H1 (cell line): ENCODE data around the gene UFC1. TPM values are rescaled to one million over a fixed set of nuclear protein-coding genes. Genes with fewer than 3 reads are reported as not detected.

Experiments
- CTCF ChIA-PET: fragments of 300-600 bp; sonication (Branson Sonifier 250); formaldehyde crosslinking; loops from one replicate; lab custom pipeline; 2021; ENCODE audit not compliant: partially characterized antibody; lab: Charles Lee
- POLR2A ChIA-PET: fragments of 300-600 bp; sonication (Branson Sonifier 250); formaldehyde crosslinking; loops from one replicate; lab custom pipeline; 2021; ENCODE audit warnings: inconsistent platforms; ENCODE audit not compliant: partially characterized antibody; lab: Charles Lee
- DNase-seq, 2 experiments: peaks; one replicate each; pipeline versions ENCODE4 v3.0.0 to v3.0.0-alpha.2; 2010 to 2022; ENCODE audit warnings: low spot score in 2 of 2, low read depth in 1 of 2, mixed read lengths in 1 of 2
- FAIRE-seq: peaks from 2 replicates; lab custom pipeline; 2011; peaks lifted over from hg19 to GRCh38; lab: Jason Lieb, UNC
- H2AFZ ChIP-seq: 2 replicates; pipeline ENCODE4 v1.8.1; 2012; ENCODE audit warnings: low read length, inconsistent platforms
- H2AK5ac ChIP-seq: 2 replicates; pipeline ENCODE4 v1.6.1; 2013; ENCODE audit warnings: low read depth, low read length
- H2BK120ac ChIP-seq: replicated peaks from 2 replicates; pipeline ENCODE3; 2013; ENCODE audit warnings: low read depth, low read length, inconsistent platforms
- H2BK12ac ChIP-seq: 2 replicates; pipeline ENCODE4 v1.6.1; 2013; ENCODE audit warnings: low read depth, low read length
- H2BK15ac ChIP-seq: 2 replicates; pipeline ENCODE4 v1.6.1; 2013; ENCODE audit warnings: low read length
- H2BK20ac ChIP-seq: 2 replicates; pipeline ENCODE4 v1.6.1; 2013; ENCODE audit warnings: low read length
- H2BK5ac ChIP-seq: 2 replicates; pipeline ENCODE4 v1.6.1; 2013; ENCODE audit warnings: low read depth, low read length
- H3K14ac ChIP-seq: 2 replicates; pipeline ENCODE4 v1.6.1; 2013; ENCODE audit warnings: inconsistent platforms; ENCODE audit not compliant: insufficient read length
- H3K18ac ChIP-seq: 2 replicates; pipeline ENCODE4 v1.6.1; 2013; ENCODE audit warnings: low read length; ENCODE audit errors: extremely low read depth
- H3K23ac ChIP-seq: 2 replicates; pipeline ENCODE4 v1.6.1; 2013; ENCODE audit warnings: inconsistent platforms; ENCODE audit not compliant: insufficient read length
- H3K23me2 ChIP-seq: 2 replicates; pipeline ENCODE4 v1.6.1; 2013; ENCODE audit warnings: low read depth, low read length
- H3K27ac ChIP-seq: 2 replicates; pipeline ENCODE4 v1.6.1; 2011; ENCODE audit warnings: low read depth, low read length, inconsistent platforms
- H3K27me3 ChIP-seq, 4 experiments: replicated peaks in 1 of 4; 1 replicate in 1 of 4; 2 replicates in 3 of 4; pipeline versions ENCODE4 v1.6.1 to v1.8.1; 2011 to 2013; ENCODE audit warnings: low read length in 3 of 4, mild to moderate bottlenecking in 3 of 4, inconsistent platforms in 2 of 4, mixed read lengths in 2 of 4, moderate library complexity in 1 of 4; ENCODE audit not compliant: control insufficient read depth in 3 of 4, insufficient read depth in 3 of 4; ENCODE audit errors: extremely low read depth in 1 of 4
- H3K36me3 ChIP-seq, 4 experiments: 2 replicates each; pipeline versions ENCODE4 v1.6.1 to v1.8.1; 2011 to 2013; ENCODE audit warnings: mild to moderate bottlenecking in 4 of 4, low read length in 3 of 4, moderate library complexity in 2 of 4, control low read depth in 1 of 4, inconsistent platforms in 1 of 4; ENCODE audit not compliant: insufficient read depth in 4 of 4, control insufficient read depth in 2 of 4
- H3K4ac ChIP-seq: replicated peaks from 2 replicates; pipeline ENCODE3; 2013; ENCODE audit warnings: low read length, low read depth, mixed read lengths, inconsistent platforms; ENCODE audit not compliant: insufficient read length
- H3K4me1 ChIP-seq, 4 experiments: replicated peaks in 1 of 4; 1 replicate in 1 of 4; 2 replicates in 3 of 4; pipeline versions ENCODE4 v1.6.1 to v1.8.1; 2011 to 2013; ENCODE audit warnings: low read length in 3 of 4, inconsistent platforms in 2 of 4, mixed read lengths in 1 of 4; ENCODE audit not compliant: insufficient read depth in 4 of 4, control insufficient read depth in 3 of 4
- H3K4me2 ChIP-seq, 2 experiments: 2 replicates each; pipeline versions ENCODE4 v1.6.1 to v1.8.1; 2011 to 2013; ENCODE audit warnings: low read depth in 2 of 2, low read length in 2 of 2, control low read depth in 1 of 2, inconsistent platforms in 1 of 2, mild to moderate bottlenecking in 1 of 2; ENCODE audit not compliant: insufficient read depth in 1 of 2
- H3K4me3 ChIP-seq, 4 experiments: fragments of 200-600, 300-600 bp in 1 of 4; sonication (generic), shearing (Covaris generic), sonication (Bioruptor Twin) in 1 of 4; 2 replicates each; pipeline versions ENCODE4 v1.5.1 to v1.8.1; 2011 to 2016; ENCODE audit warnings: low read length in 4 of 4, low read depth in 3 of 4, control low read depth in 2 of 4, inconsistent platforms in 2 of 4, mild to moderate bottlenecking in 2 of 4, mixed read lengths in 1 of 4, moderate library complexity in 1 of 4; ENCODE audit not compliant: insufficient read depth in 2 of 4; ENCODE audit errors: extremely low read depth in 1 of 4
- H3K56ac ChIP-seq: replicated peaks from 2 replicates; pipeline ENCODE3; 2013; ENCODE audit warnings: low read depth, mild to moderate bottlenecking, mixed read lengths, low read length, inconsistent platforms; ENCODE audit not compliant: insufficient read length
- H3K79me1 ChIP-seq: 2 replicates; pipeline ENCODE4 v1.6.1; 2013; ENCODE audit warnings: low read depth, low read length, control low read depth
- H3K79me2 ChIP-seq, 2 experiments: 2 replicates each; pipeline versions ENCODE4 v1.6.1 to v1.8.1; 2012 to 2013; ENCODE audit warnings: low read length in 2 of 2, mild to moderate bottlenecking in 2 of 2, inconsistent platforms in 1 of 2; ENCODE audit not compliant: insufficient read depth in 2 of 2, control insufficient read depth in 1 of 2
- H3K9ac ChIP-seq, 4 experiments: replicated peaks in 1 of 4; 1 replicate in 1 of 4; 2 replicates in 3 of 4; pipeline versions ENCODE4 v1.6.1 to v1.8.1; 2011 to 2013; ENCODE audit warnings: low read depth in 3 of 4, low read length in 3 of 4, control low read depth in 2 of 4, mild to moderate bottlenecking in 2 of 4, moderate library complexity in 2 of 4, inconsistent platforms in 1 of 4; ENCODE audit errors: extremely low read depth in 1 of 4
- H3K9me3 ChIP-seq, 2 experiments: 2 replicates each; pipeline versions ENCODE4 v1.6.1 to v1.8.1; 2012 to 2013; ENCODE audit warnings: mild to moderate bottlenecking in 2 of 2, moderate library complexity in 2 of 2, control low read depth in 1 of 2, inconsistent platforms in 1 of 2, low read depth in 1 of 2, low read length in 1 of 2, mixed read lengths in 1 of 2; ENCODE audit not compliant: insufficient read depth in 2 of 2
- H4K20me1 ChIP-seq, 2 experiments: replicated peaks in 1 of 2; 2 replicates each; pipeline versions ENCODE3 to v1.8.1; 2011 to 2013; ENCODE audit warnings: inconsistent platforms in 2 of 2, low read length in 2 of 2, mild to moderate bottlenecking in 1 of 2; ENCODE audit not compliant: insufficient read depth in 2 of 2, control insufficient read depth in 1 of 2
- H4K5ac ChIP-seq: 2 replicates; pipeline ENCODE4 v1.6.1; 2013; ENCODE audit warnings: low read length, low read depth, mixed read lengths, inconsistent platforms; ENCODE audit not compliant: insufficient read length
- H4K8ac ChIP-seq: 2 replicates; pipeline ENCODE4 v1.8.0; 2013; ENCODE audit warnings: mild to moderate bottlenecking, moderate library complexity, low read length, inconsistent platforms; ENCODE audit not compliant: insufficient read depth; ENCODE audit errors: extremely low read depth
- H4K91ac ChIP-seq: replicated peaks from 2 replicates; pipeline ENCODE3; 2013; ENCODE audit warnings: low read length, mixed read lengths, inconsistent platforms; ENCODE audit not compliant: insufficient read length
- BRCA1 ChIP-seq: IDR thresholded peaks from 2 replicates; pipeline ENCODE4 v1.6.1; 2012; ENCODE audit warnings: low read depth, low read length, improper control_type of control experiment
- CHD1 ChIP-seq: IDR thresholded peaks from 2 replicates; pipeline ENCODE4 v1.6.1; 2012; ENCODE audit warnings: low read depth, low read length, improper control_type of control experiment
- CTBP2 ChIP-seq: IDR thresholded peaks from 2 replicates; pipeline ENCODE4 v1.7.0; 2011; ENCODE audit warnings: borderline replicate concordance, mild to moderate bottlenecking, moderate library complexity, mixed read lengths, low read length; ENCODE audit not compliant: insufficient read depth, insufficient read length
- HDAC6 ChIP-seq: IDR thresholded peaks from one replicate; pipeline ENCODE4 v1.7.1; 2012; ENCODE audit warnings: low read depth, mild to moderate bottlenecking, inconsistent platforms, low read length, moderate library complexity
- JUN ChIP-seq: IDR thresholded peaks from 2 replicates; pipeline ENCODE4 v1.6.1; 2011; ENCODE audit warnings: low read depth, mild to moderate bottlenecking, improper control_type of control experiment, low read length
- MAX ChIP-seq: IDR thresholded peaks from 2 replicates; pipeline ENCODE4 v1.6.1; 2012; ENCODE audit warnings: inconsistent platforms
- PHF8 ChIP-seq: fragments of 200-600 bp; sonication (generic); conservative IDR thresholded peaks from 2 replicates; pipeline ENCODE4 v1.7.1; 2012; ENCODE audit warnings: low read depth, mild to moderate bottlenecking, inconsistent platforms, low read length, moderate library complexity
- POLR2A ChIP-seq, 2 experiments: IDR thresholded peaks; 1 replicate in 1 of 2; 2 replicates in 1 of 2; pipeline ENCODE4 v1.6.1; 2011; ENCODE audit warnings: low read depth in 2 of 2, low read length in 2 of 2, mild to moderate bottlenecking in 2 of 2; ENCODE audit errors: control extremely low read depth in 1 of 2
- SIN3A ChIP-seq, 2 experiments: IDR thresholded peaks in 1 of 2; conservative IDR thresholded peaks in 1 of 2; 2 replicates each; pipeline ENCODE4 v1.6.1; 2011 to 2012; ENCODE audit warnings: low read length in 2 of 2, improper control_type of control experiment in 1 of 2, low read depth in 1 of 2, mild to moderate bottlenecking in 1 of 2
- SRF ChIP-seq: IDR thresholded peaks from 2 replicates; pipeline ENCODE4 v1.6.1; 2011; ENCODE audit warnings: mild to moderate bottlenecking, low read depth, low read length, moderate library complexity
- TAF7 ChIP-seq: optimal IDR thresholded peaks from 2 replicates; pipeline ENCODE3; 2011; ENCODE audit warnings: low read depth, mild to moderate bottlenecking, inconsistent platforms, low read length, moderate library complexity, borderline replicate concordance
- WGBS, 2 experiments: shearing (Covaris generic) in 1 of 2; methylation state at CpG; one replicate each; pipeline versions ENCODE4 v1.1.6 to v1.1.7; 2013 to 2015; ENCODE audit warnings: low lambda C conversion rate in 2 of 2, mixed read lengths in 2 of 2, inconsistent platforms in 1 of 2, low coverage in 1 of 2, missing lambda C conversion rate in 1 of 2; ENCODE audit not compliant: insufficient replicate concordance in 2 of 2, insufficient coverage in 1 of 2, insufficient read length in 1 of 2; ENCODE audit errors: extremely low coverage in 1 of 2, missing lambda C conversion rate in 1 of 2; 5-methylcytosine and 5-hydroxymethylcytosine counted together
- polyA plus RNA-seq, 7 experiments: library from polyadenylated mRNA; depleted of rRNA in 3 of 7; stranded (reverse) in 5 of 7; unstranded in 2 of 7; fragments of >200 nt in 5 of 7; fragments of 200-250 nt in 2 of 7; gene quantifications; 1 replicate in 5 of 7; 2 replicates in 1 of 7; 4 replicates in 1 of 7; pipeline versions ENCODE4 v1.2.1 to v1.2.3, GENCODE V29; 2011 to 2013; ENCODE audit warnings: missing spikeins in 2 of 7, mixed read lengths in 2 of 7
- total RNA-seq: library from RNA; stranded (reverse); fragmentation: NEBNext Ultra II Directional; extraction: Animal tissue kit (Norgen Biotek cat#: 25700); gene quantifications from 2 replicates; pipeline ENCODE4 v1.2.1, GENCODE V29; 2021

Gene UFC1
- total and polyA plus RNA-seq, 2 of the 8 experiments (the other 6 are each of a cell fraction or from before 2014, with no cell fraction given): 67.8 to 102 TPM

GRCh38 chr1:161198194-161198896 lies 44.6 kb downstream of the UFC1 start:
- Histone ChIP-seq H3K27ac (peak overlapping the region; percentile 9; the same call in 1 of the 2 replicates), H2BK12ac (peak overlapping the region; percentile 86; the same call in 1 of the 2 replicates), H3K56ac (peak overlapping the region; percentile 43), H4K8ac (peak overlapping the region; percentile 22; the same call in 1 of the 2 replicates), H2AFZ (no peak overlapping the region), H2BK15ac (peak overlapping the region; percentile 97; the same call in 1 of the 2 replicates), H3K14ac (no peak overlapping the region), H3K4ac (peak overlapping the region; percentile 38), H3K27me3 (no peaks in the 10 kb centered on the region), H3K9ac (peak overlapping the region in 2 of 4 experiments; percentile 31 to 47; a peak in 4 of 7 replicates), H4K5ac (peak overlapping the region; percentile 49), H3K4me2 (peak overlapping the region; percentile 67 to 80), H3K36me3 (peaks cover 0 to 3% (median 3%) of the 10 kb centered on the region in 4 experiments; a peak in 4 of 8 replicates), H3K9me3 (no peaks in the 10 kb centered on the region), H2BK120ac (no peak overlapping the region), H2BK5ac (peak overlapping the region; percentile 75; the same call in 1 of the 2 replicates), H3K4me1 (peaks cover 23 to 54% (median 48%) of the 10 kb centered on the region in 4 experiments), H2BK20ac (peak overlapping the region; percentile 6; the same call in 1 of the 2 replicates), H3K4me3 (peak overlapping the region; percentile 13 to 51 (median 44); a peak in 7 of 8 replicates), H3K79me2 (peaks cover 0 to 12% of the 10 kb centered on the region in 2 experiments; a peak in 2 of 4 replicates), H3K23me2 (peaks cover 13% of the 10 kb centered on the region), H3K18ac (peak overlapping the region; percentile 90), H3K23ac (no peak overlapping the region), H4K91ac (peak overlapping the region; percentile 84), H4K20me1 (no peaks in the 10 kb centered on the region), H3K79me1 (peaks cover 7% of the 10 kb centered on the region; the same call in 1 of the 2 replicates), H2AK5ac (peak overlapping the region; percentile 89)
- CTCF ChIA-PET: interaction anchor here (0.7 to 17.6 kb wide), 16 partner anchors 9 to 184 kb away, joined by 3 to 427 read pairs (median 4); partner anchors contain the start of genes APOA2, B4GALT3, FCER1G and PCP4L1
- DNase-seq: peak in 1 of 2 experiments; percentile 78
- POLR2A ChIA-PET: interaction anchor here (0.6 to 3.0 kb wide), 16 partner anchors 8 to 211 kb away, joined by 3 to 13 read pairs (median 4); partner anchors contain the start of genes APOA2, B4GALT3, DEDD and PPOX
- 20% methylated on average over 20 of the region's 20 CpGs; no CpG with 5 or more reads in 1 of the 2 experiments for WGBS, 2 experiments
- no peak for FAIRE-seq
- TF ChIP-seq SRF (no peak), BRCA1 (no peak), SIN3A (conservative IDR thresholded peaks at IDR 0.05 in 1 of 2, IDR thresholded peaks at IDR 0.05 in 1 of 2; ENCODE audit: low read depth in 1 of 2, low read length in 2 of 2) (peak in 1 of 2 experiments; percentile 32; a peak in 1 of 4 replicates), CHD1 (no peak), MAX (no peak), PHF8 (no peak), POLR2A (IDR thresholded peaks at IDR 0.05; ENCODE audit: control extremely low read depth in 1 of 2, low read depth in 2 of 2, low read length in 2 of 2) (no peak; a peak in 2 of 3 replicates), CTBP2 (no peak), JUN (no peak), HDAC6 (no peak), TAF7 (no peak)
